ENCODE results near the gene NKG7.

GRCh38 chr19:51354742-51355148, 17.7 kb downstream of the NKG7 start:
- TF ChIP-seq POLR2A (IDR thresholded peaks at IDR 0.05; ENCODE audit: low read length) = no peak
- TF ChIP-seq GATA1 (IDR thresholded peaks at IDR 0.05; ENCODE audit: low read depth, low read length) = no peak
